Measurements from ENCODE around the gene USP48. TPM values are rescaled to one million over a fixed set of nuclear protein-coding genes. Genes with fewer than 3 reads are reported as not detected.

Gene USP48
- total RNA-seq, 3 donors from 2014 or later: 56.0 to 86.9 (median 74.7) TPM

DNA sequence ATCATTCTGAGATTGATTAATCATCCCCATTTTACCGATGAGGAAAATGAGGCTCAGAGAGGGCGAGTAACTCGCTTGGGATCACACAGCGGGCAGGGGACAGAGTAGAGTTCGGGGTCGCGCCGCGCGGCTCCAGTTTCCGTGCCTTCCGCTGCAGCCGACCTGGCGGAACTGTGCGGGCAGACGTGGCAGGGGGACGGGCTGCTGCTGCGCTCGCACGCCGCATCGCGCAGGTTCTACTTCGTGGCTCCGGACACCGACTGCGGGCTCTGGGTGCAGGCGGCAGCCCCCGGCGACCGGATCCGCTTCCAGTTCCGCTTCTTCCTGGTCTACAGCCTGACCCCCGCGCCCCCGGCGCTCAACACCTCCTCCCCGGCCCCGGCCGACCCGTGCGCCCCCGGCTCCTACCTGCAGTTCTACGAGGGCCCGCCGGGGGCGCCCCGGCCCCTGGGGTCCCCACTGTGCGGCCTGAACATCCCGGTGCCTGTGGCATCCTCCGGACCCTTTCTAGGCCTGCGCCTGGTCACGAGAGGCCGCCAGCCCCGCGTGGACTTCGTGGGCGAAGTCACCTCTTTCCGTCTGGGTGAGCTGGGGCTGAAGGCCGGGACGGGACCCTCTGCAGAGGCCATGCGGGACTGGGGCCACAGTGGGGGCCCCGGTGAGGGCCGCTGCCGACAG, 31.4 kb upstream of the USP48 start:
- no peak for TF ChIP-seq POLR2A (IDR thresholded peaks at IDR 0.05)
- TF ChIP-seq, protein P1, sequence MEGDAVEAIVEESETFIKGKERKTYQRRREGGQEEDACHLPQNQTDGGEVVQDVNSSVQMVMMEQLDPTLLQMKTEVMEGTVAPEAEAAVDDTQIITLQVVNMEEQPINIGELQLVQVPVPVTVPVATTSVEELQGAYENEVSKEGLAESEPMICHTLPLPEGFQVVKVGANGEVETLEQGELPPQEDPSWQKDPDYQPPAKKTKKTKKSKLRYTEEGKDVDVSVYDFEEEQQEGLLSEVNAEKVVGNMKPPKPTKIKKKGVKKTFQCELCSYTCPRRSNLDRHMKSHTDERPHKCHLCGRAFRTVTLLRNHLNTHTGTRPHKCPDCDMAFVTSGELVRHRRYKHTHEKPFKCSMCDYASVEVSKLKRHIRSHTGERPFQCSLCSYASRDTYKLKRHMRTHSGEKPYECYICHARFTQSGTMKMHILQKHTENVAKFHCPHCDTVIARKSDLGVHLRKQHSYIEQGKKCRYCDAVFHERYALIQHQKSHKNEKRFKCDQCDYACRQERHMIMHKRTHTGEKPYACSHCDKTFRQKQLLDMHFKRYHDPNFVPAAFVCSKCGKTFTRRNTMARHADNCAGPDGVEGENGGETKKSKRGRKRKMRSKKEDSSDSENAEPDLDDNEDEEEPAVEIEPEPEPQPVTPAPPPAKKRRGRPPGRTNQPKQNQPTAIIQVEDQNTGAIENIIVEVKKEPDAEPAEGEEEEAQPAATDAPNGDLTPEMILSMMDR (IDR thresholded peaks at IDR 0.05): peak in 2 of 3 donors; percentile 24 to 39
- intact Hi-C loops (cut with DNase I; ENCODE audit: low total_unique reads): no loop called here
- DNase-seq (ENCODE audit: low spot score in 2 of 2): no peak
- Histone ChIP-seq H3K4me3 (peak overlapping the region; percentile 24 to 69 (median 46)), H3K4me1 (no peaks in the 10 kb centered on the region), H3K27me3 (no peaks in the 10 kb centered on the region), H3K9me3 (no peaks in the 10 kb centered on the region), H3K36me3 (no peaks in the 10 kb centered on the region), H3K27ac (no peak overlapping the region)

DNA sequence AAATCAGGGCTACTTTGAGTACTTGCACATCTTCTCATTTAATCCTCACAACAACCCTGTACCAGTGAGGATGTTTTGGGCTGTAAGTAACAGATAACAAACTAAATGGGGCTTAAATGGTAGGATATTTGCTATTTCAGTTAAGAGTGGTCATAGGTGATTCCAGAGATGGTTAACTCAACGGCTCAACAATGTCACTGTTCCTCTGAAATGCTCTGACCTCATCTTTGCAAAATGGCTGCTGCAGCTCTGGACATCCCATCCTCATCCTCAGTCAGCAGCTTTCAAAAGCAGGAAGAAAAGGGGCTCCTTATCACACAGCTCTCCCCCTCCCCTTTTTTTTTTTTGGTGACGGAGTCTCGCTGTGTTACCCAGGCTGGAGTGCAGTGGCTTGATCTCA, 30.6 kb upstream of the USP48 start:
- intact Hi-C loops (cut with DNase I; ENCODE audit: low total_unique reads): no loop called here

DNA sequence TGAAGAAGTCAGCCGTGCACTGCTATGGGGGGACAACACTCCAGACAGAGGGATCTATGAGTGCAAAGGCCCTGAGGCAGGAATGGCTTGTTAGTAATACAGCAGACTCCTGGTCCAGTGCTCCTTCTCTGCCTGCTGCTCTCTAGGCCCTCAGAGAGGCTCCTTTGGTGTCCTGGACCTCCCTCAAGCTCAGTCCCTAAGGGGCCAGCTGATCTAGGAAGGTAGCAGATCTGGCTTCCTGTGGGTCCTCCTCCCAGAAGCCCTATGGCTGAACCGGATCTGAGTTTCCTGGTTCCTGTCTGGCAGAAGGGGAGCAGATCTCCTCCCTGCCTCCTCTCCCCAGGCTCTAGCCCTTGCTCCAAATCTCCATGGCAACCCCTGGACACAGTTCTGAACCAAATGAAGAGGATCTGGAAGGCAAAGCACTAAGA, 28.9 kb upstream of the USP48 start, which contains the start of gene LDLRAD2:
TSS of gene LDLRAD2 (plus strand) at position 391 of the 431 bp plus-strand sequence. CDS start 187 bp downstream, outside the sequence.
- DNase-seq (ENCODE audit: low spot score in 2 of 2): no peak
- no peak for TF ChIP-seq POLR2A (IDR thresholded peaks at IDR 0.05)
- TF ChIP-seq, protein P1 (IDR thresholded peaks at IDR 0.05): no peak
- TF ChIP-seq POLR2AphosphoS5 (IDR thresholded peaks at IDR 0.05): no peak
- Histone ChIP-seq H3K4me3 (no peak within 1 kb of the TSS), H3K36me3 (no peaks in the 10 kb centered on the region), H3K27me3 (no peaks in the 10 kb centered on the region), H3K4me1 (no peaks in the 10 kb centered on the region), H3K27ac (no peak within 1 kb of the TSS), H3K9me3 (no peaks in the 10 kb centered on the region)
- intact Hi-C loops (cut with DNase I; ENCODE audit: low total_unique reads): no loop called here

More for the DNA sequence above, 30.6 kb upstream of the USP48 start:
- Histone ChIP-seq H3K4me3 (no peak overlapping the region), H3K9me3 (no peaks in the 10 kb centered on the region), H3K36me3 (no peaks in the 10 kb centered on the region), H3K27ac (no peak overlapping the region), H3K27me3 (no peaks in the 10 kb centered on the region), H3K4me1 (no peaks in the 10 kb centered on the region)
- no peak for DNase-seq (ENCODE audit: low spot score in 2 of 2)
- TF ChIP-seq, protein P1 (IDR thresholded peaks at IDR 0.05): no peak
- no peak for TF ChIP-seq POLR2A (IDR thresholded peaks at IDR 0.05)
- TF ChIP-seq POLR2AphosphoS5 (IDR thresholded peaks at IDR 0.05): no peak

DNA sequence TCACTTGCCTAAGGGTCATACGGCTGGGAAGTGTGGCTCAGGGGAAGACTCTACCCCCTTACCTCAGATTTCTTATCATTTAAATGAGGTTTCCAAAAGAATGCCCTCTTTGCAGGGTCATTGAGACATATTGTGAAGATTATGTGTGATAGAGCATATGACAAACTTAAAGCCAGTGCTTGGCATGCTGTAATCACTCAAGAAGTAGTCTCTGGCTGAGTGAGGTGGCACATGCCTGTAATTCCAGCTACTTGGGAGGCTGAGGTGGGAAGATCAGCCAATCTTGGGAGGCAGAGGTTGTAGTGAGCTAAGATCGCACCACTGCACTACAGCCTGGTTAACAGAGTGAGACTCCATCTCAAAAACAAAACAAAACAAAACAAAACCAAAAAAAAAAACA, 21.6 kb upstream of the USP48 start:
- H3K9me3 ChIP-seq: no peaks in the 10 kb centered on the region
- no peak overlapping the region for H3K27ac ChIP-seq
- no peak overlapping the region for H3K4me3 ChIP-seq
- no peak for DNase-seq (ENCODE audit: low spot score in 2 of 2)
- no peaks in the 10 kb centered on the region for H3K27me3 ChIP-seq
- intact Hi-C loops (cut with DNase I; ENCODE audit: low total_unique reads): loop anchor here (5.0 kb wide), 1 partner anchor 1387 kb away; no protein-coding TSS in a partner anchor
- no peaks in the 10 kb centered on the region for H3K36me3 ChIP-seq
- TF ChIP-seq POLR2A (IDR thresholded peaks at IDR 0.05) (no peak), POLR2AphosphoS5 (IDR thresholded peaks at IDR 0.05) (no peak)
- TF ChIP-seq, protein P1 (IDR thresholded peaks at IDR 0.05): no peak
- H3K4me1 ChIP-seq: no peaks in the 10 kb centered on the region

DNA sequence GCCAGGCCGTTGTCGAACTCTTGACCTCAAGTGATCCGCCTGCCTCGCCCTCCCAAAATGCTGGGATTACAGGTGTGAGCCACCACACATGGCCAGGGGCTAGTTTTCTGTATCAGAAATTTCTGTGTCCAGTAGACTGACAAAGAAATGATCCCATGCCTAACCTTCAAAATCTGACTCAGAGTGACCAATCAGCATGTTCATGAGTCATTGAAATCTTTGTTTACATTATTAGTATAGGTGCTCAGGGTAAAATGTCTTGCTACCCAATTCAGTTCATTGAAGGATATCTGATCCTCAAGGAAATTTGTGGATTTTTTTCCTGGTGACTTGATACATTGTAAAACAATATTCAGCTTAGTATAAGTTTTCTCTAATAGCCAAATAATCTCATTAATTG, 18.2 kb upstream of the USP48 start:
- Histone ChIP-seq H3K27me3 (no peaks in the 10 kb centered on the region), H3K36me3 (no peaks in the 10 kb centered on the region), H3K4me3 (no peak overlapping the region), H3K9me3 (no peaks in the 10 kb centered on the region), H3K4me1 (no peaks in the 10 kb centered on the region), H3K27ac (no peak overlapping the region)
- intact Hi-C loops (cut with DNase I; ENCODE audit: low total_unique reads): loop anchor here (5.0 kb wide), 1 partner anchor 1384 kb away; no protein-coding TSS in a partner anchor
- TF ChIP-seq, protein P1 (IDR thresholded peaks at IDR 0.05): no peak
- TF ChIP-seq POLR2A (IDR thresholded peaks at IDR 0.05): no peak
- TF ChIP-seq POLR2AphosphoS5 (IDR thresholded peaks at IDR 0.05): no peak
- no peak for DNase-seq (ENCODE audit: low spot score in 2 of 2)

Data from breast epithelium (tissue), 4 donors.